Left forelimb (tissue), 1 donor: ENCODE measurements around the gene PTS.

ENCODE experiments used
- DNase-seq: peaks from one replicate; pipeline ENCODE4 v3.0.0-alpha.2; 2018; ENCODE audit warnings: low spot score

The PTS gene

DNA sequence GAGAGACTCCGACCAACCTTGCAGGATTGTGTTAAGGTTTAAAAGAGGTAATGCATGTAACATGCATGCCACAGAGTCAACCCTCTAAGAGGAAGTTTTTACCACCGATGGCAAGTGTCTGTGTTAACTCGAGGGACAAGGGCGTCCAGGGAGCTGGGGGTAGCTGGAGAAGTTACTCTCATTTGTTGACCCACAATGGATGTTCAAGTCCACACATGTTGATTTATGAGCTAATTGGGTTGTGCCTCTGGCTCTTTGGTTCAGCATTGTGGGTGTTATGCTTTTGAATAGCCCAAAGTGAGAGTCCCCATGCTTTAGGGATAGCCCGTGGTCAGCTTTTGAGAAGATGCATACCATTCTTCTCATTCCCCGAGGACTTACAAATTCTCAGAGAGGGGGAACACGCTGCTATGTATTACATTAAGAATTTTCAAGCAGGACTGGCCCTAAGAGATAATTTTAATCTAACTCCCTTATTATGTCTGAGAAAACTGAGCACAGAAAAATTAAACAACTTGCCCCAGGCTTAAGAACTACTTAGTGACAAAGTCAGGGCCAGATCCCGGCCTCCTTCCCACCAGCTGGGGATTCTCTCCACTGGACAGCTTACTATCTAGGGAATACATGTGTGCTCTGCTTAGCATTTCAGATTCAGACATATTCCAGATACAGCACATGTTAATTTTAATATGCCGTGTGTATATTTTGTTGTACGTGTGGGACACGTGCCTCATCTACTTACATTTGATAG, 39.6 kb downstream of the PTS start:
- no peak for DNase-seq

GRCh38 chr11:112266410-112266778, 40.2 kb downstream of the PTS start:
- DNase-seq, result no peak

DNA sequence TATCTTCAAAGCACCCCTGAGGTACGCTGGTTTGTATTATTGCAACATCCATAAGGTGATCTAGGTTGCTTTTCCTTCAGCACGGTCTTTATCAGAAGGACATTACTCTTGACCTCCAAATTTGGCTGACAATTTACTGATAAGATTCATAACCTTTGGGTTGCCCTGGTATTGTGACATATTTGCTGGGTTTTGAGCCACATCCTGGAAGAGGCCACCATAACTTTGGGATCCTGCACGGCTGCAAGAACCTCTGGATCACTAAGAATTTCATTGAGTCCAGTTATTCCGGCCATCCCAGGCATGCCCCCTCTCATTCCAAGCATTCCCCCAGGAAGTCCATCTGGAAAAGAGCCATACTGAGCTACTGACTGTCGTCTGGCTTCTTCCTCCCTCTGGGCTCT, 41.0 kb downstream of the PTS start:
- DNase-seq, result no peak

- DNase-seq, result no peak
Measured at GRCh38 chr11:112268406-112268805, 42.2 kb downstream of the PTS start.

GRCh38 chr11:112269139-112269538, 42.9 kb downstream of the PTS start:
- DNase-seq, result no peak

DNA sequence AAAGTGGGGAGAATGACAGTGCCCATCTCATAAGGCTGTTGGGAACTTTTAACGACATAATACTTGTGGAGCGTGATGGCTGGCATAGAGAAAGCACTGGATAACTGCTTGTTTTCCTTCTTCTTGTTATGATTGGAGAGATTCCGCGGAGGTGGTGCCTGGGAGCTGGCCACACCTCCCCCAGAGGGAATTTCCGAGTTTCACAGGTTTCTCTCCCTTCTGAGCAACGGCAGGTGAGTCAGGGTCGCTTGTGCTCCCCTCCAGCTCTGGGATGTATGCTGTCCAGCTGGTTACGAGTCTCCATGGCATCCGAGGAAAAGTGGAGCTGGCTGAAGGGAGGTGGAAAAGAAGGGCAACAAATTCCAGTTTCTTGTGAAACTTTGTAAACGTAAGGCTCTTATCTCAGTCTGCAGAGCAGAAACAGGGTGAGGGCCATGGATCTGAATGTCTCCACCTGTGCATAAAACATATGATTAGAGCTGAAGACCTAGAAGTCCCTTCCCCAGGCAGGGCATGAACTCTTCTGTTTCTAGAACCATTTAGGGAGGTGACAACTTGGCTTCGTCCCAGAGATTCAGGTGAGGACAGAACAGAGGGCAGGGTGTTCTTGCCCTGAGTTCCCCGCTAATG, 44.4 kb downstream of the PTS start:
- no peak for DNase-seq

- no peak for DNase-seq
Measured at GRCh38 chr11:112271242-112271641, 45.0 kb downstream of the PTS start.

DNA sequence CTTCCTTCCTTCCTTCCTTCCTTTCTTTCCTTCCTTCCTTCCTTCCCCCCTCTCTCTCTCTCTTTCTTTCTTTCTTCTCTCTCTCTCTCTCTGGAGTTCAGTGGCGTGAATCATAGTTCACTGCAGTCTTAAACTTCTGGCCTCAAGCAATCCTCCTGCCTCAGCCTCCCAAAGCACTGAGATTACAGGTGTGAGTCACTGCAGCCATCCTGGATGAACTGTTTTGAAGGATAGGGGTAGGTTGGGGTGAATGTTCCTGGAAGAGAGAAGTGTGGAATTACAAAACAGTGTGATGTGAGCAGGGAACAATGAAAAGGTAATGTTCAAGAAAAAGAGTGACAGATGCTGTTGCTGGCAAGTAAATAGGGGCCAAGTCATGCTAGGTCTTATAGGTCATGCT, 46.8 kb downstream of the PTS start:
- DNase-seq, result no peak

DNA sequence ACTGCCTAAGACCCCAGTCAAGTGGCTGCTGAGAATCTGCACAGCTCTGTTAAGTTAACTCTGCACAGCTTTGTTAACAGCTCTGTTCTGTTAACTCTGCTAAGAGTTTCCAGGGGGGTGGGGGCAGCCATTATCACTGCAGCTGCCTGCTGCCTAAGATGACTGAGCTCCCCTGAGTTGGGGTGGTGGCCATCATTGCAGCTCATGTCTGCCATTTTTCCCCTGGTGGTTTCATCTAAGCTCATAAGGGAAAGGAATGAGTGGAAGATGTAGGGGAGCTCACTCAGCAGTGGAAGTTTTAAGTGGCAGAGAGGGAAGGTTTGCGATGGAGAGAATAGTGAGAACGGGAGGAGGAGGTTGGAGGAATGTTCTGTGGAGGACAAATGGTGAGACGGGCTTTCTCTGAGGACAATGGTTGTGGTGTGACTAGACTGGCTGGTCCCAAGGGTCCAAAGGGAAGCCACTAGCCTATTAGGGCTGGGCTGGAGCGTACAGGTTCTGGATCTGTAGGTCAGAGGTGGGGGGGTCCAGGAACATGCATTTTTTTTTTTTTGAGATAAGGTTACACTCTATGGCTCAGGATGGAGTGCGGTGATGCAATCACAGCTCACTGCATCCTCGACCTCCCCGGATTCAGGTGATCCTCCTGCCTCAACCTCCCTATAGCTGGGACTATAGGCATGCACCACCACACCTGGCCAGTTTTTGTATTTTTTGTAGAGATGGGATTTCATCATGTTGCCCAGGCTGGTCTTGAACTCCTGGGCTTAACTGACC, 48.0 kb downstream of the PTS start:
- no peak for DNase-seq

DNA sequence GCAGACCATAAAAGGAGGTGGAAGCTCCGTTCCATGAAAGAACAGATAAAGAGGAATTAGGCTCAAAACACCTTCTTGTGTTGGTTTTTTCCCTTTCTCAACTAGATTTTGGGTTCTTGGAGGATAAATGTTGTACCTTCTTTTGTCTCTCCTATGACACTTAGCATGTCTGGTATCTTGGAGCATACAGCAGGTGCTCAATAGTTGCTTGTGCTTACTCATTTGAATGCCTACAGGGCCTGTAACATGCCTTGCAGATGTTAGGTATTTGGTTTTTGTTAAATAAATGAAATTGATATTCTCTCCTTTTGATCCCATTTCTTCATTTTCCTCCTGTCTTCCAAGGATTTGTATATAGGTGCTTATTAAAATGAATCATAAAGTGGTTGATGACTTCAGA, 50.8 kb downstream of the PTS start:
- no peak for DNase-seq

- no peak for DNase-seq
Measured at GRCh38 chr11:112277941-112278340, 51.7 kb downstream of the PTS start.

DNA sequence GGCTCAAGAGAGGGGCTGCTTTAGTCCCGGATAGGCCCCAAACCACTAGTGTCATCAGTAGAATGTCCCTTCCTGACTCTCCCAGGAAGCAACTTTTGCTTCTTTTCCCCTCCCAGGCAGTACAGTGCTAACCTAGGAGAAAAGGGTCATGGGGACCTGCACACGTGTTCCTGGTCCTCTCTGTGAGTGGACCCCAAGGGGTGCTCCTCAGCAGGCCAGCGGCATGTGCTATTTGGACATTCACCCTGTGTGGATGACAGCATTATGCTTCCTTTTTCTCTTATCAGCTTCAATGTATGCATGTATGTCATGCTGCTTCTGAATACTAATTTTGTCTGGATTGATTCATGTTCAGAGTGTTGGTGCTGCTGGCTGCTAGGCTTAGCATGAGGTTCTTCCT, 52.6 kb downstream of the PTS start:
- no peak for DNase-seq

DNA sequence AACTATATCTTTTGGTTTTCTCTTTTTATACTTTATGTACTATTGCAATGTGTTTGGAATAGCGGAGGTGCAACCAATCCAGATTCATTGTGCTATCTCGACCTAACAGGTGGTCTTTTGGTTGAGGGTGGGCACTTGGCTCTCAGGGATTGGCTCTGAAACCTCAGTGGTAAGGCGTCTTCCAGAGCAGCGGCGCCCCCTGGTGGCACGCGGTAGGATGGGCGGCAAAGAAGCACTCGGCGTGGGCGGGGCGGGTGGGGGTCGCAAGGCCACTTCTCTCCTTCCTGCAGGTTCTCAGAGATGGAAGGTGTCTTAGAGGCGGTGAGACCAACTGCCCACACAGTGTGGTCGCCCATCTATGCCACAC, 53.7 kb downstream of the PTS start:
- DNase-seq, result peak; percentile 81

DNA sequence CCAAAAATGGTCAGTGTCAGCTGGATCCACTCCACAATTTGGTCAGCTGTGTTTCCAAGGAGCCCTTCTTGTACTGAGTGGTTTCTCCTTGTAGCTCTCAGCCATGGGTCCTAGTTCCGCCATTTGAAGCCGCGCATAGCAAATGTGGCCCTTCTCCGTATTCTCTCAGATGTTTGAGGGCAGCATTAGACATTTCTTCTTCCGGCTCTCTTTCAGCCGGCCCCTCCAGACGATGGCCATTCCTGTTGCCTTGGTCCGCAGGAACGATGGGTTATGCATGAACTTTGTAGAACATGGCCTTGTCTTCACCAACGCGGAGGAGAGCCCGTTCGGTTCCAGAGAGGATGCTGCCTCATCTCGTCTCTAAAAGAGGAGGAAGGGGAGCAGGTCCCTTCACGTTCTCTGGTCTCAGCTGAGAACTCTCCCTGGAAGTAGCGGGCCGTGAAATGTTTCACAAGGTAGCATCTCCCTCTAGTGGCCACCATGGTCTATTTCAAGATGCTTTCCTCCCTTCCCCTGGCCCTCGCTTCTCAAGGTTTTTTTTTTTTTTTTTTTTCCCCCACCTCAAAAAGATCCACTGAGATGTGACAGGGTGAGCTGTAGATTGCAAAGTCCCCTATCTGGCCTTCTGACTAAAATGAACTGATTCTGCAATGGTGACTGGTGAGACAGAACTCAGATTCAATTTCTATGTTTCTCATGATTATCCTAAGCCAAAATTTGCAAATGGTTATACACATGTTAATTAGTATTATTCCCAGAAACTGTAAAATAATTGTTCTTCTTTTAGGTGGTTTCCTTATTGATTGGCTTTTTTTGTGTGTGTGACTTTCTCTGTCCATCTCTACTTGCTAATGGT, 54.3 kb downstream of the PTS start:
- DNase-seq, result peak; percentile 80

- DNase-seq, result no peak
Measured at GRCh38 chr11:112281726-112282125, 55.5 kb downstream of the PTS start.
